Endothelial cell of umbilical vein (primary cell): ENCODE results near the gene GMCL1. TPM values are rescaled to one million over a fixed set of nuclear protein-coding genes. Genes with fewer than 3 reads are reported as not detected.

Experiments used
- BruUV-seq: library from RNA; stranded (reverse); fragments of 400-500 nt; replicated peaks from 2 replicates; lab custom pipeline; 2021; lab: Mats Ljungman, UMichigan
- CTCF ChIA-PET: fragments of 300-600, 350-600 bp; sonication (Branson Sonifier 250); formaldehyde crosslinking; loops from one replicate; lab custom pipeline; 2021; ENCODE audit warnings: antibody characterized with exemption, inconsistent platforms; lab: Charles Lee
- POLR2A ChIA-PET: fragments of 300-600, 350-600 bp; sonication (Branson Sonifier 250); formaldehyde crosslinking; loops from one replicate; lab custom pipeline; 2021; ENCODE audit warnings: antibody characterized with exemption, inconsistent platforms; lab: Charles Lee
- DNase-seq: peaks from one replicate; pipeline ENCODE4 v3.0.0-alpha.2; 2011; ENCODE audit warnings: low read depth, low spot score
- FAIRE-seq: peaks from 2 replicates; lab custom pipeline; 2011; peaks lifted over from hg19 to GRCh38; lab: Jason Lieb, UNC
- H2AFZ ChIP-seq: 2 replicates; pipeline ENCODE4 v1.6.0; 2012; ENCODE audit warnings: low read depth, low read length, control low read depth, inconsistent platforms
- H3K27ac ChIP-seq: 2 replicates; pipeline ENCODE4 v1.5.1; 2011; ENCODE audit warnings: low read depth, mild to moderate bottlenecking, control low read depth, low read length, moderate library complexity; ENCODE audit not compliant: insufficient read depth
- H3K27me3 ChIP-seq, 2 experiments: 2 replicates each; pipeline versions ENCODE4 v1.6.0 to v1.6.1; 2011; ENCODE audit warnings: low read length in 2 of 2, mixed read lengths in 1 of 2; ENCODE audit not compliant: control insufficient read depth in 2 of 2, insufficient read depth in 2 of 2
- H3K36me3 ChIP-seq, 2 experiments: 2 replicates in 1 of 2; 3 replicates in 1 of 2; pipeline ENCODE4 v1.5.1; 2011; ENCODE audit warnings: low read length in 2 of 2, mild to moderate bottlenecking in 1 of 2, moderate library complexity in 1 of 2; ENCODE audit not compliant: control insufficient read depth in 2 of 2, insufficient read depth in 2 of 2; ENCODE audit errors: extremely low read depth in 1 of 2
- H3K4me1 ChIP-seq: 3 replicates; pipeline ENCODE4 v1.5.1; 2011; ENCODE audit warnings: mild to moderate bottlenecking, low read length; ENCODE audit not compliant: control insufficient read depth, insufficient read depth; ENCODE audit errors: extremely low read depth
- H3K4me2 ChIP-seq: 2 replicates; pipeline ENCODE4 v1.6.1; 2011; ENCODE audit warnings: low read length, control low read depth, mixed read lengths; ENCODE audit not compliant: insufficient read depth
- H3K4me3 ChIP-seq, 3 experiments: fragments of 200-600 bp in 1 of 3; sonication (generic), shearing (Covaris generic) in 1 of 3; replicated peaks in 1 of 3; 2 replicates each; pipeline ENCODE4 v1.5.1; 2011 to 2016; ENCODE audit warnings: control low read depth in 3 of 3, low read length in 3 of 3, mild to moderate bottlenecking in 2 of 3, inconsistent platforms in 1 of 3, low read depth in 1 of 3, moderate library complexity in 1 of 3; ENCODE audit not compliant: insufficient read depth in 1 of 3
- H3K79me2 ChIP-seq: 2 replicates; pipeline ENCODE4 v1.6.0; 2012; ENCODE audit warnings: low read length, inconsistent platforms; ENCODE audit not compliant: control insufficient read depth, insufficient read depth
- H3K9ac ChIP-seq: replicated peaks from 2 replicates; pipeline ENCODE3; 2011; ENCODE audit warnings: low read length, control low read depth; ENCODE audit not compliant: insufficient read depth; ENCODE audit errors: extremely low read depth
- H3K9me1 ChIP-seq: replicated peaks from 3 replicates; pipeline ENCODE4 v1.6.0; 2011; ENCODE audit warnings: mild to moderate bottlenecking, low read length; ENCODE audit not compliant: control insufficient read depth, insufficient read depth; ENCODE audit errors: extremely low read depth
- H3K9me3 ChIP-seq: replicated peaks from 2 replicates; pipeline ENCODE4 v1.5.1; 2012; ENCODE audit warnings: low read length, inconsistent platforms; ENCODE audit not compliant: control insufficient read depth, insufficient read depth
- H4K20me1 ChIP-seq: replicated peaks from 2 replicates; pipeline ENCODE3; 2011; ENCODE audit warnings: mild to moderate bottlenecking, low read length; ENCODE audit not compliant: control insufficient read depth, insufficient read depth; ENCODE audit errors: extremely low read depth
- CTCF ChIP-seq, 2 donors: IDR thresholded peaks; 1 replicate in 1 of 2; 2 replicates in 1 of 2; pipeline ENCODE4 v1.5.1; 2011; ENCODE audit warnings: low read length in 2 of 2, mild to moderate bottlenecking in 2 of 2, moderate library complexity in 2 of 2, control low read depth in 1 of 2, inconsistent platforms in 1 of 2, low read depth in 1 of 2; ENCODE audit not compliant: insufficient read depth in 1 of 2; ENCODE audit errors: extremely low read depth in 1 of 2
- EZH2 ChIP-seq: IDR thresholded peaks from 2 replicates; pipeline ENCODE4 v1.6.1; 2012; ENCODE audit warnings: borderline replicate concordance, low read depth, mild to moderate bottlenecking, moderate library complexity, low read length, inconsistent platforms; ENCODE audit not compliant: severe bottlenecking
- FOS ChIP-seq: IDR thresholded peaks from 2 replicates; pipeline ENCODE4 v1.6.1; 2011; ENCODE audit warnings: mild to moderate bottlenecking, low read length, moderate library complexity, borderline replicate concordance; ENCODE audit not compliant: insufficient read depth
- GATA2 ChIP-seq: IDR thresholded peaks from 2 replicates; pipeline ENCODE4 v1.7.0; 2011; ENCODE audit warnings: low read depth, mild to moderate bottlenecking, moderate library complexity, mixed read lengths, low read length; ENCODE audit not compliant: insufficient read length, insufficient read depth
- JUN ChIP-seq: IDR thresholded peaks from 2 replicates; pipeline ENCODE4 v1.6.1; 2011; ENCODE audit warnings: borderline replicate concordance, low read depth; ENCODE audit not compliant: insufficient read length, insufficient read depth
- MAX ChIP-seq: IDR thresholded peaks from 2 replicates; pipeline ENCODE4 v1.6.1; 2011; ENCODE audit not compliant: insufficient read depth, insufficient read length
- MYC ChIP-seq: IDR thresholded peaks from one replicate; pipeline ENCODE4 v1.6.1; 2011; ENCODE audit warnings: mild to moderate bottlenecking, low read depth, low read length
- POLR2A ChIP-seq: IDR thresholded peaks from 2 replicates; pipeline ENCODE4 v1.6.1; 2012; ENCODE audit warnings: low read depth, mild to moderate bottlenecking, control low read depth, low read length
- dilution Hi-C: fragments of 300-500 bp; cut with MboI; formaldehyde crosslinking; loops from one replicate; pipeline ENCODE4 v1.15.0; 2019; ENCODE audit warnings: low sequenced_read_pairs; ENCODE audit not compliant: extremely low pct_ligation_motif_present
- intact Hi-C: fragments of 100-400 bp; cut with micrococcal nuclease; formaldehyde crosslinking; loops from one replicate; pipeline ENCODE4 v1.10.0; 2022
- polyA plus RNA-seq, 4 experiments: library from polyadenylated mRNA; depleted of rRNA in 3 of 4; stranded (reverse) in 3 of 4; unstranded in 1 of 4; fragments of >200 nt; gene quantifications; 2 replicates each; pipeline versions ENCODE4 v1.2.1 to v1.2.3, GENCODE V29; 2011 to 2012; ENCODE audit warnings: missing spikeins in 1 of 4
- total RNA-seq: library from RNA; stranded (reverse); gene quantifications from 2 replicates; pipeline ENCODE4 v1.2.3, GENCODE V29; 2021

Gene GMCL1
- total and polyA plus RNA-seq, 2 donors (not counting 3 experiments of a cell fraction or from before 2014, with no cell fraction given), result 4.2 to 14.6 TPM

- Histone ChIP-seq H3K4me2 (no peak overlapping the region), H3K27me3 (no peaks in the 10 kb centered on the region), H3K4me3 (no peak overlapping the region), H2AFZ (no peak overlapping the region), H3K9me3 (no peaks in the 10 kb centered on the region), H3K36me3 (no peaks in the 10 kb centered on the region), H3K4me1 (peaks cover 1% of the 10 kb centered on the region), H4K20me1 (no peaks in the 10 kb centered on the region), H3K9me1 (no peaks in the 10 kb centered on the region), H3K9ac (no peak overlapping the region), H3K27ac (no peak overlapping the region), H3K79me2 (no peaks in the 10 kb centered on the region)
- intact Hi-C loops, result no loop called here
- FAIRE-seq (no peak), DNase-seq (no peak)
- BruUV-seq, result no TSS peak
- dilution Hi-C loops, result no loop called here
- TF ChIP-seq MYC (no peak), GATA2 (no peak), EZH2 (no peak), CTCF (IDR thresholded peaks at IDR 0.05; ENCODE audit: extremely low read depth in 1 of 2, insufficient read depth in 1 of 2, low read depth in 1 of 2, low read length in 2 of 2) (no peak), MAX (no peak), FOS (no peak), JUN (no peak), POLR2A (no peak)
- POLR2A ChIA-PET, result interaction anchor here (1.1 kb wide), 1 partner anchor 164 kb away, joined by 3 read pairs; no protein-coding TSS in a partner anchor
- CTCF ChIA-PET, result interaction anchor here (2.0 kb wide), 1 partner anchor 164 kb away, joined by 7 read pairs; no protein-coding TSS in a partner anchor
Measured at GRCh38 chr2:69888451-69888850, 59.0 kb downstream of the GMCL1 start.
